ENCODE data around the gene TNFSF13. TPM values are rescaled to one million over a fixed set of nuclear protein-coding genes. Genes with fewer than 3 reads are reported as not detected.
A peak's percentile ranks its signal among the peaks of the same experiment; 100 is the strongest.

Gene TNFSF13
- polyA plus RNA-seq, 1 donor (not counting 4 experiments of a cell fraction or from before 2014, with no cell fraction given) = 3.9 TPM

DNA sequence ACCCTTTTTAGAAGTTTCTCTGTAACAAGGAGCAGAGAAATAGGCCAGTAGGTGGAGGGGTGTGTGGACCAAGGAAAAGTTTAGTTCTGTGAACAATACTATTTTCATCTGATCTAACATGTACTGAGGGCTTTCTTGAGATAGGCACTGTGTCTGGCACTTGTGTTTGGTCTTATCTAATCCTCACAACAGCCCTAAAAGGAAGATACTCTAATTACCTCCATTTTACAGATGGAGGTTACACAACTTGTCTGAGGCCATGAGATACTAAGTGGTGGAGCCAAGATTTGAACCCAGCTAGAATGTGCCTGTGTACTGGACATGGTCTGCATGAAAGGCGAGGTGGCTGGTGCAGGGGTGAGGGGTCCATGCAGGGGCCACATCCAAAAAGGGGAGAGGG lies 5.2 kb upstream of the TNFSF13 start:
- TF ChIP-seq EZH2 (IDR thresholded peaks at IDR 0.05; ENCODE audit: low read length) = no peak
- TF ChIP-seq, protein P1, sequence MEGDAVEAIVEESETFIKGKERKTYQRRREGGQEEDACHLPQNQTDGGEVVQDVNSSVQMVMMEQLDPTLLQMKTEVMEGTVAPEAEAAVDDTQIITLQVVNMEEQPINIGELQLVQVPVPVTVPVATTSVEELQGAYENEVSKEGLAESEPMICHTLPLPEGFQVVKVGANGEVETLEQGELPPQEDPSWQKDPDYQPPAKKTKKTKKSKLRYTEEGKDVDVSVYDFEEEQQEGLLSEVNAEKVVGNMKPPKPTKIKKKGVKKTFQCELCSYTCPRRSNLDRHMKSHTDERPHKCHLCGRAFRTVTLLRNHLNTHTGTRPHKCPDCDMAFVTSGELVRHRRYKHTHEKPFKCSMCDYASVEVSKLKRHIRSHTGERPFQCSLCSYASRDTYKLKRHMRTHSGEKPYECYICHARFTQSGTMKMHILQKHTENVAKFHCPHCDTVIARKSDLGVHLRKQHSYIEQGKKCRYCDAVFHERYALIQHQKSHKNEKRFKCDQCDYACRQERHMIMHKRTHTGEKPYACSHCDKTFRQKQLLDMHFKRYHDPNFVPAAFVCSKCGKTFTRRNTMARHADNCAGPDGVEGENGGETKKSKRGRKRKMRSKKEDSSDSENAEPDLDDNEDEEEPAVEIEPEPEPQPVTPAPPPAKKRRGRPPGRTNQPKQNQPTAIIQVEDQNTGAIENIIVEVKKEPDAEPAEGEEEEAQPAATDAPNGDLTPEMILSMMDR (optimal IDR thresholded peaks at IDR 0.05 in 1 of 3, IDR thresholded peaks at IDR 0.05 in 1 of 3, conservative IDR thresholded peaks at IDR 0.05 in 1 of 3; ENCODE audit: extremely low read depth in 1 of 3, insufficient read depth in 2 of 3, low read length in 3 of 3) = no peak
- Histone ChIP-seq H4K20me1 (ENCODE audit: control insufficient read depth, extremely low read depth, insufficient read depth, low read length) (no peaks in the 10 kb centered on the region), H3K4me1 (ENCODE audit: control insufficient read depth, extremely low read depth, insufficient read depth, low read length) (peaks cover 14% of the 10 kb centered on the region), H3K9me3 (ENCODE audit: control insufficient read depth, low read depth, low read length) (no peaks in the 10 kb centered on the region), H3K36me3 (ENCODE audit: control insufficient read depth in 2 of 2, extremely low read depth in 1 of 2, insufficient read depth in 2 of 2, low read length in 2 of 2) (no peaks in the 10 kb centered on the region), H3K27me3 (ENCODE audit: control insufficient read depth, extremely low read depth, insufficient read depth, low read length) (no peaks in the 10 kb centered on the region), H2AFZ (ENCODE audit: control insufficient read depth, low read length) (no peak overlapping the region), H3K4me3 (ENCODE audit: control insufficient read depth in 2 of 3, extremely low read depth in 1 of 3, insufficient read depth in 2 of 3, low read depth in 1 of 3, low read length in 3 of 3) (no peak overlapping the region), H3K4me2 (ENCODE audit: control insufficient read depth, extremely low read depth, insufficient read depth, low read depth, low read length) (no peak overlapping the region), H3K9ac (ENCODE audit: control insufficient read depth, extremely low read depth, insufficient read depth, low read length) (no peak overlapping the region), H3K79me2 (ENCODE audit: control insufficient read depth, insufficient read depth, low read length) (no peaks in the 10 kb centered on the region), H3K9me1 (ENCODE audit: control insufficient read depth, extremely low read depth, insufficient read depth, low read length) (no peaks in the 10 kb centered on the region), H3K27ac (ENCODE audit: control insufficient read depth, insufficient read depth, low read length) (no peak overlapping the region)
- DNase-seq (ENCODE audit: low read depth, low spot score) (no peak), FAIRE-seq (peak; percentile 13)
- dilution Hi-C loops (cut with MboI; ENCODE audit: extremely low pct_ligation_motif_present, low sequenced_read_pairs) = no loop called here

DNA sequence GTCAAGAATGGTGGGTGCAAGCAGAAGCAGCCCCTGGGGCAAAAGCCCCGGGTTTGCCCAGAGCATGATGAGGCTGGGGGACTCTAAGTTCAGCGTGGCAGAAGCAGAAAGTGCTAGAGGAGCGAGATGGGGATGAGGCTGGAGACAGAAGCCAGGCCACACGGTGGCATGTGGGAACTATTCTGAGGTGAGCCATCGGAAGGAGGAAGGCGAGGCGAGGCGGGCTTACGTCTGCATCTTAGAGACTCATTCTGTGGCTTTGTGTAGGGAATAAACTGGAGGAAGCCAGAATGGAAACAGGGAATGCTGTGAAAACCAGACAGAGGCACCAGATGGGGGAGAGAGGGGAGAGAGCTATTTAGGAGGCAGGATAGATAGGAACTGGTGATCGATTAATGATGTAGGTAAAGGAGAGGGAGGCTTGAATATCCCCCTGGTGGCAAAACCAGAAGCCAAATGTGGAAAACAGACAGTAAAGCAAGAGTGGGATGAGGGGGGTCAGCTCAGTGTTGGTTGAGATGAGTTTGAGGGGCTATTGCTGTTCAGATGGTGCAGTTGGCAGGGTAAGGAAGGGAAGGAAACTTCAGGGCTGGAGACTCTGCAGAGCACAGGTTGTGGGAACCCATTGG lies 3.1 kb upstream of the TNFSF13 start:
- Histone ChIP-seq H3K79me2 (ENCODE audit: control insufficient read depth, insufficient read depth, low read length) (no peaks in the 10 kb centered on the region), H2AFZ (ENCODE audit: control insufficient read depth, low read length) (no peak overlapping the region), H3K9ac (ENCODE audit: control insufficient read depth, extremely low read depth, insufficient read depth, low read length) (no peak overlapping the region), H3K4me2 (ENCODE audit: control insufficient read depth, extremely low read depth, insufficient read depth, low read depth, low read length) (no peak overlapping the region), H3K4me3 (ENCODE audit: control insufficient read depth in 2 of 3, extremely low read depth in 1 of 3, insufficient read depth in 2 of 3, low read depth in 1 of 3, low read length in 3 of 3) (no peak overlapping the region), H4K20me1 (ENCODE audit: control insufficient read depth, extremely low read depth, insufficient read depth, low read length) (no peaks in the 10 kb centered on the region), H3K27ac (ENCODE audit: control insufficient read depth, insufficient read depth, low read length) (no peak overlapping the region), H3K27me3 (ENCODE audit: control insufficient read depth, extremely low read depth, insufficient read depth, low read length) (no peaks in the 10 kb centered on the region), H3K4me1 (ENCODE audit: control insufficient read depth, extremely low read depth, insufficient read depth, low read length) (peaks cover 26% of the 10 kb centered on the region), H3K9me1 (ENCODE audit: control insufficient read depth, extremely low read depth, insufficient read depth, low read length) (no peaks in the 10 kb centered on the region), H3K9me3 (ENCODE audit: control insufficient read depth, low read depth, low read length) (no peaks in the 10 kb centered on the region), H3K36me3 (ENCODE audit: control insufficient read depth in 2 of 2, extremely low read depth in 1 of 2, insufficient read depth in 2 of 2, low read length in 2 of 2) (no peaks in the 10 kb centered on the region)
- dilution Hi-C loops (cut with MboI; ENCODE audit: extremely low pct_ligation_motif_present, low sequenced_read_pairs) = no loop called here
- FAIRE-seq (no peak), DNase-seq (ENCODE audit: low read depth, low spot score) (no peak)
- no peak for TF ChIP-seq EZH2 (IDR thresholded peaks at IDR 0.05; ENCODE audit: low read length)
- TF ChIP-seq, protein P1 (optimal IDR thresholded peaks at IDR 0.05 in 1 of 3, IDR thresholded peaks at IDR 0.05 in 1 of 3, conservative IDR thresholded peaks at IDR 0.05 in 1 of 3; ENCODE audit: extremely low read depth in 1 of 3, insufficient read depth in 2 of 3, low read length in 3 of 3) = peak in 2 of 3 experiments; percentile 10 to 12
